ENCODE data around the gene NUP62. TPM values are rescaled to one million over a fixed set of nuclear protein-coding genes. Genes with fewer than 3 reads are reported as not detected.

The NUP62 gene
- total RNA-seq, 4 donors from 2014 or later, result 34.5 to 40.1 (median 34.9) TPM

- H3K27ac ChIP-seq, result no peak overlapping the region
- H3K9me3 ChIP-seq, result no peaks in the 10 kb centered on the region
- WGBS, 2 donors, result 87 to 89% methylated on average over 5 of the region's 5 CpGs
- TF ChIP-seq POLR2A (IDR thresholded peaks at IDR 0.05), result no peak
- TF ChIP-seq, protein P1, sequence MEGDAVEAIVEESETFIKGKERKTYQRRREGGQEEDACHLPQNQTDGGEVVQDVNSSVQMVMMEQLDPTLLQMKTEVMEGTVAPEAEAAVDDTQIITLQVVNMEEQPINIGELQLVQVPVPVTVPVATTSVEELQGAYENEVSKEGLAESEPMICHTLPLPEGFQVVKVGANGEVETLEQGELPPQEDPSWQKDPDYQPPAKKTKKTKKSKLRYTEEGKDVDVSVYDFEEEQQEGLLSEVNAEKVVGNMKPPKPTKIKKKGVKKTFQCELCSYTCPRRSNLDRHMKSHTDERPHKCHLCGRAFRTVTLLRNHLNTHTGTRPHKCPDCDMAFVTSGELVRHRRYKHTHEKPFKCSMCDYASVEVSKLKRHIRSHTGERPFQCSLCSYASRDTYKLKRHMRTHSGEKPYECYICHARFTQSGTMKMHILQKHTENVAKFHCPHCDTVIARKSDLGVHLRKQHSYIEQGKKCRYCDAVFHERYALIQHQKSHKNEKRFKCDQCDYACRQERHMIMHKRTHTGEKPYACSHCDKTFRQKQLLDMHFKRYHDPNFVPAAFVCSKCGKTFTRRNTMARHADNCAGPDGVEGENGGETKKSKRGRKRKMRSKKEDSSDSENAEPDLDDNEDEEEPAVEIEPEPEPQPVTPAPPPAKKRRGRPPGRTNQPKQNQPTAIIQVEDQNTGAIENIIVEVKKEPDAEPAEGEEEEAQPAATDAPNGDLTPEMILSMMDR (IDR thresholded peaks at IDR 0.05), result no peak
- no peaks in the 10 kb centered on the region for H3K36me3 ChIP-seq
- no peak for DNase-seq
- peaks cover 4 to 9% (median 7%) of the 10 kb centered on the region in 3 donors for H3K4me1 ChIP-seq
- H3K4me3 ChIP-seq, result no peak overlapping the region
- intact Hi-C loops (cut with DNase I), result no loop called here
- H3K27me3 ChIP-seq, result peaks cover 0 to 4% (median 0%) of the 10 kb centered on the region in 4 donors
Measured at GRCh38 chr19:49940482-49940791, 11.1 kb upstream of the NUP62 start.

- Histone ChIP-seq H3K4me1 (peaks cover 4 to 9% (median 7%) of the 10 kb centered on the region in 3 donors), H3K4me3 (no peak overlapping the region), H3K27me3 (peaks cover 0 to 4% (median 0%) of the 10 kb centered on the region in 4 donors), H3K36me3 (no peaks in the 10 kb centered on the region), H3K27ac (no peak overlapping the region), H3K9me3 (no peaks in the 10 kb centered on the region)
- TF ChIP-seq, protein P1 (IDR thresholded peaks at IDR 0.05), result no peak
- no peak for TF ChIP-seq POLR2A (IDR thresholded peaks at IDR 0.05)
- intact Hi-C loops (cut with DNase I), result loop anchor here (5.0 kb wide), 1 partner anchor 47 kb away; no protein-coding TSS in a partner anchor
- no peak for DNase-seq
- WGBS, 2 donors, result 54 to 57% methylated on average over 4 to 7 of the region's 7 CpGs
Measured at GRCh38 chr19:49939721-49940481, 10.6 kb upstream of the NUP62 start.

GRCh38 chr19:49938662-49939061, 9.4 kb upstream of the NUP62 start:
- TF ChIP-seq, protein P1 (IDR thresholded peaks at IDR 0.05), result no peak
- no peak for TF ChIP-seq POLR2A (IDR thresholded peaks at IDR 0.05)
- WGBS, 2 donors, result 20 to 83% methylated on average over 1 of the region's 4 CpGs

GRCh38 chr19:49937750-49938381, 8.6 kb upstream of the NUP62 start:
- Histone ChIP-seq H3K36me3 (peaks cover 0 to 3% (median 0%) of the 10 kb centered on the region in 3 donors), H3K27me3 (peaks cover 0 to 4% (median 0%) of the 10 kb centered on the region in 4 donors), H3K9me3 (no peaks in the 10 kb centered on the region), H3K4me1 (peaks cover 4 to 9% (median 7%) of the 10 kb centered on the region in 3 donors), H3K4me3 (peak overlapping the region in 2 of 4 donors; percentile 16 to 52), H3K27ac (no peak overlapping the region)
- TF ChIP-seq POLR2A (IDR thresholded peaks at IDR 0.05), result no peak
- TF ChIP-seq, protein P1 (IDR thresholded peaks at IDR 0.05), result peak; percentile 90 to 98 (median 96)
- DNase-seq, result no peak
- intact Hi-C loops (cut with DNase I), result loop anchor here (5.0 kb wide), 1 partner anchor 49 kb away; no protein-coding TSS in a partner anchor
- 84% methylated on average over 5 of the region's 35 CpGs; no CpG with 5 or more reads in 1 of the 2 donors for WGBS, 2 donors

More at GRCh38 chr19:49938662-49939061, 9.4 kb upstream of the NUP62 start:
- no peaks in the 10 kb centered on the region for H3K9me3 ChIP-seq
- DNase-seq, result no peak
- H3K4me1 ChIP-seq, result peaks cover 4 to 9% (median 7%) of the 10 kb centered on the region in 3 donors
- H3K4me3 ChIP-seq, result no peak overlapping the region
- H3K36me3 ChIP-seq, result no peaks in the 10 kb centered on the region
- no peak overlapping the region for H3K27ac ChIP-seq
- H3K27me3 ChIP-seq, result peaks cover 0 to 4% (median 0%) of the 10 kb centered on the region in 4 donors
- intact Hi-C loops (cut with DNase I), result loop anchor here (5.0 kb wide), 1 partner anchor 49 kb away; no protein-coding TSS in a partner anchor

DNA sequence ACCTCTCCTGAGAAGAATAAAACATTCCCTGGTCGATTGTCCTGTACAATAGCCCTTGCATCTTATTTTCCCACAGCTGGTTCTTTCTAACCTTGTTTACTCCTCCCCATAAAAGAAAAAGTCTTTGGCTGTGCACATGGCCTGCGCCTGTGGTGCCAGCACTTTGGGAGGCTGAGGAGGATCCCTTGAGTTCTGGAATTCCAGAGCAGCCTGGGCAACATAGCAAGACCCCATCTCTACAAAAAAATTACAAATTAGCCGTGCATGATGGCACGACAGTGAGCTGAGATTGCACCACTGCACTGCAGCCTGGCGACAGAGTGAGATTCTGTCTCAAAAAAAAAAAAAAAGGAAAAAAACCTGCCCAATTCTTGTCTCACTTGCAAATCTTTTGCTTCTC, 7.2 kb upstream of the NUP62 start:
- Histone ChIP-seq H3K4me3 (no peak overlapping the region), H3K4me1 (peaks cover 4 to 9% (median 7%) of the 10 kb centered on the region in 3 donors), H3K9me3 (no peaks in the 10 kb centered on the region), H3K36me3 (peaks cover 0 to 8% (median 0%) of the 10 kb centered on the region in 3 donors), H3K27me3 (peaks cover 0 to 4% (median 0%) of the 10 kb centered on the region in 4 donors), H3K27ac (no peak overlapping the region)
- WGBS, 2 donors, result 61 to 73% methylated on average over 4 to 5 of the region's 5 CpGs
- DNase-seq, result no peak
- no peak for TF ChIP-seq POLR2A (IDR thresholded peaks at IDR 0.05)
- TF ChIP-seq, protein P1 (IDR thresholded peaks at IDR 0.05), result no peak
- intact Hi-C loops (cut with DNase I), result loop anchor here (5.0 kb wide), 1 partner anchor 51 kb away; no protein-coding TSS in a partner anchor
